ENCODE data around the gene MRNIP.

MRNIP gene

DNA sequence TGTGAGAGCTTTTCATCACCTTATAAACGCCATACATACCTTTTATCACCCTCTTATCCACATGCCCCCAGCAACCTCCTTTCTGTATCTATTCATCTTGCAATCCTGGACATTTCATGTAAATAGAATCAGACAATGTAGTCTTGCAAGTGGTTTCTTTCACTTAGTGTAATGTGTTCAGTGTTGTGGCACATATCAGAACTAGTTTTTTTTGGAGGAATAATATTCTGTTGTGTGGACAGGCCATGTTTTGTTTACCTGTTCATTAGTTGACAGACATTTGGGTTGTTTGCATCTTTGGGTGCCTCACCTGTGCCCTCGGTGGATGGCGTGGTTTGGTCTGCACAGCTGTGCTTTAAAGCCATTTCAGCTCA is 36.6 kb downstream of the MRNIP start:
- DNase-seq (ENCODE audit: low read depth): no peak
- TF ChIP-seq, protein P1, sequence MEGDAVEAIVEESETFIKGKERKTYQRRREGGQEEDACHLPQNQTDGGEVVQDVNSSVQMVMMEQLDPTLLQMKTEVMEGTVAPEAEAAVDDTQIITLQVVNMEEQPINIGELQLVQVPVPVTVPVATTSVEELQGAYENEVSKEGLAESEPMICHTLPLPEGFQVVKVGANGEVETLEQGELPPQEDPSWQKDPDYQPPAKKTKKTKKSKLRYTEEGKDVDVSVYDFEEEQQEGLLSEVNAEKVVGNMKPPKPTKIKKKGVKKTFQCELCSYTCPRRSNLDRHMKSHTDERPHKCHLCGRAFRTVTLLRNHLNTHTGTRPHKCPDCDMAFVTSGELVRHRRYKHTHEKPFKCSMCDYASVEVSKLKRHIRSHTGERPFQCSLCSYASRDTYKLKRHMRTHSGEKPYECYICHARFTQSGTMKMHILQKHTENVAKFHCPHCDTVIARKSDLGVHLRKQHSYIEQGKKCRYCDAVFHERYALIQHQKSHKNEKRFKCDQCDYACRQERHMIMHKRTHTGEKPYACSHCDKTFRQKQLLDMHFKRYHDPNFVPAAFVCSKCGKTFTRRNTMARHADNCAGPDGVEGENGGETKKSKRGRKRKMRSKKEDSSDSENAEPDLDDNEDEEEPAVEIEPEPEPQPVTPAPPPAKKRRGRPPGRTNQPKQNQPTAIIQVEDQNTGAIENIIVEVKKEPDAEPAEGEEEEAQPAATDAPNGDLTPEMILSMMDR (IDR thresholded peaks at IDR 0.05; ENCODE audit: low read depth, low read length, missing control alignments): no peak
- in situ Hi-C loops (cut with HindIII; ENCODE audit: low sequenced_read_pairs): no loop called here
- H3K4me3 ChIP-seq (ENCODE audit: low read depth, low read length): peak overlapping the region; percentile 96

DNA sequence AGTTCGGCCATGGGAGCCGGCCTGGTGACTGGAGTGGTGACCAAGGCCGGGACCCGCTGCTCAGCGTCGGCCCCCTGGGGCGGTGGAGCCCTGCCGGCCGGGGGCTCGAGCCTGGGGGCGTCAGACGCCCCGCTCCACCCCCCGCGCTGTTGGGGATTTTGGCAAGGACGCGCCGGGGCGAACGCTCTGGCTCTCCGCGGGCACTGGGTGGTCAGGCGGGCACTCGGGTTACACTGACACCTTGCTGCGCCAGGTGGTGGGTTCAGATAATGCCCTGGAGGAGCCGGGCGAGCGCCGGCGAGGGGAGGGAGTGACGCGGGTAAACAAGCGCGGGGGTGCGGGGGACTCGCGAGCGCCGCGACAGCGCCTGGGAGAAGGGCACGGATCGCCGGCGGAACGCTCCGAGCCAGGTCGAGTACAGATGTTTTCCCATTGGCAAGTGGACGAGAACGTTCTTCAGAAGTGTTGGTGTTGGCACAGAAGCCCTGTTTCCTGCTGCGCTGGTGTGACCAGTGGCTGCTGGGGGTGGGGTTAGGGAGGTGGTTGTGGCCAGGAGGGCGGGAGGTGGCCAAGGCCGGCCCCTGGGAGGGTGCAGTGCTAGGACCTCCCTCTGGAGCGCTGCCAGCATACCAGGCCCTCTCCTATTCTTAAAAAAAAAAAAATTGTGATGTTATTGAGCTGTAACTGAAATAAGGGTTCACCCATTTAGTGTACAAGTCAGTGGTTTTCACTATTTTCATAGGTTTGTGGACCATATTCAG is 37.1 kb downstream of the MRNIP start:
- TF ChIP-seq, protein P1 (IDR thresholded peaks at IDR 0.05; ENCODE audit: low read depth, low read length, missing control alignments): no peak
- DNase-seq (ENCODE audit: low read depth): peak; percentile 93
- H3K4me3 ChIP-seq (ENCODE audit: low read depth, low read length): peak overlapping the region; percentile 96
- in situ Hi-C loops (cut with HindIII; ENCODE audit: low sequenced_read_pairs): no loop called here

DNA sequence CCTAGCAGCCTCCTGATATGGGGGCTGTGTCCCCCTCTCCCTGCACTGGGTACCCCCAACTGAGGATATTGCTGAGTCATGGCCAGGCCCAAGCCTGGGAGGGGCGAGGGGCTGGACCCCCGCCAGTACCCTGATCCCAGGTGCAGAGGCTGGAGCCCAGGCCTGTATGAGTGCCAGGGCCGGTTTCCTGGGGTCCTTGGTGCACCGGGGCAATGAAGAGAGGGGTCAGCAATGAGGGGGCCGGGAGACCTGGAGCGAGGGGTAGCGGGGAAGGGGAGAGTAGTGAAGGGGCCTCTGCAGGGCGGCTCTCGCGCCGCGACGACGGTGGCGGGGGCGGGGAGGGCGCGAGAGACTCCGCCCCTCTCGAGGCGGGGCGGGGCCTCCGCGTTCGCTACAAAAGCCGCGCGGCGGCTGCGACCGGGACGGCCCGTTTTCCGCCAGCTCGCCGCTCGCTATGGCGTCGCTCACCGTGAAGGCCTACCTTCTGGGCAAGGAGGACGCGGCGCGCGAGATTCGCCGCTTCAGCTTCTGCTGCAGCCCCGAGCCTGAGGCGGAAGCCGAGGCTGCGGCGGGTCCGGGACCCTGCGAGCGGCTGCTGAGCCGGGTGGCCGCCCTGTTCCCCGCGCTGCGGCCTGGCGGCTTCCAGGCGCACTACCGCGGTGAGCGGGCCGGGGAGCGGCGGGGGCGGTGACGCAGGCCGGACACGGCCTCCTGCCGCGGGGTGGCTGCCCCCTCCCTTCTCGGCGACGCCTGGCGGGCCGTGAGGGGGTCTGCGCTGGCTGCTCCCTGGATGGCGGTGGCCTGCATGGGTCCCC is 37.9 kb downstream of the MRNIP start, which contains the start of gene SQSTM1:
SQSTM1 (plus strand) TSS at position 423 of the 815 bp plus-strand sequence; CDS start at position 455, 32 bp downstream.
- TF ChIP-seq, protein P1 (IDR thresholded peaks at IDR 0.05; ENCODE audit: low read depth, low read length, missing control alignments): no peak
- in situ Hi-C loops (cut with HindIII; ENCODE audit: low sequenced_read_pairs): no loop called here
- H3K4me3 ChIP-seq (ENCODE audit: low read depth, low read length): peak within 1 kb of the TSS; percentile 96
- DNase-seq (ENCODE audit: low read depth): peak; percentile 28

DNA sequence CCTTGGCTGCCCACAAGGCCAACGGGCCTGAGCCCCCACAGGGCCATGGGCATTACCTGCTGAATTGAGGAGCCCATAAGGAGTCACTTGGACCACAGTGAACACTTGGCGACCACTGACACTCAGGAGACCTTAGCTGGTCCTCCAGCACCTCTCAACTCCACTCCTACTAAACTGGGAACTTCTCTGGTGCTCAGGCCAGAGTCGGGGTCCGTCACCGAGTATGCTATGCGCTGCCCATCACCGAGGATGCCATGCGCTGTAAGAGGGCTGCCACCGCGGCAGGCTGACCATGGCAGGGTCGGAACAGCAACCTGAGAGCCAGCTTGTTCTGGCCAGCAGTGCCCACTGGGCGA is 38.5 kb downstream of the MRNIP start:
- TF ChIP-seq, protein P1 (IDR thresholded peaks at IDR 0.05; ENCODE audit: low read depth, low read length, missing control alignments): no peak
- H3K4me3 ChIP-seq (ENCODE audit: low read depth, low read length): peak overlapping the region; percentile 96
- in situ Hi-C loops (cut with HindIII; ENCODE audit: low sequenced_read_pairs): no loop called here
- no peak for DNase-seq (ENCODE audit: low read depth)

DNA sequence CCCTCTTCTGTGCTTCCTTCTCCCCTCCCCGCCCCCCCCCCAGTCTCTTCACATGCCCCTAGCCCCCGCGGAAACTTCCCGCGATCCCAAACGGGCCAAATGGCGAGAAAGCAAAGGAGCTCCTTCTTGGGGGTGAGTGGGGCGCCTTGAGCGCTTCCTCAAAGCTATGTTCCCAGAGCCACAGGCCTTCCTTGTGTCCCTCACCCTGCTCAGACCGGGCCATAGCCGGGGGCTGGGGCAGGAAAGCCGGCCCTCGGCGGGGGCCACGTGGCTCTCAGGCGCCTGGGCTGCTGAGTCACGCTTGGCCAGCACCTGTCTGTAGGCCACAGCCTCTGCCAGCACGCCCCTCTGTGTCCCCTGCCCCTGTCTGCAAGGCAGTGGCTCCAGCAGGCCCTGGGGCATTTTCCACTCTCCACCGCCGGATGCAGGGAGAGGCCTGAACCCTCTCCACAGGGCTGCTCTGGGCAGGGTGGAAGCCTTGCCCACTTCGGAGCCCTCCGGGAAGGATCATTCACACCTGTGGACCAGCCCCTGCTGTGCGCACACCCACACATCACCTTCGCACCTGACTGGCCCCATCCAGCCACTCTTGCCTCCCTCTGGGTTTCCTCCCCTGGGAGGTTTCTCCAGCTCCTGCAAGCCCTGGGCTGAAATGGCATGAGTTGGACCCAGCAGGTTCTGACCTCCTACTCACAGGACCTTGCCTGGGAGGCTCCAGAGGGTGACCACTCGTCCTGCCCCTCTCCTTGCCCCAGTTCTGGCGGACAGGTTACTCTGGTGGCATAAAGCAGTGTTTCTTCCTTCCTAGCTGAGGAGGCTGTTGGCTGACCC is 39.1 kb downstream of the MRNIP start:
- in situ Hi-C loops (cut with HindIII; ENCODE audit: low sequenced_read_pairs): no loop called here
- H3K4me3 ChIP-seq (ENCODE audit: low read depth, low read length): no peak overlapping the region
- TF ChIP-seq, protein P1 (IDR thresholded peaks at IDR 0.05; ENCODE audit: low read depth, low read length, missing control alignments): no peak
- no peak for DNase-seq (ENCODE audit: low read depth)

DNA sequence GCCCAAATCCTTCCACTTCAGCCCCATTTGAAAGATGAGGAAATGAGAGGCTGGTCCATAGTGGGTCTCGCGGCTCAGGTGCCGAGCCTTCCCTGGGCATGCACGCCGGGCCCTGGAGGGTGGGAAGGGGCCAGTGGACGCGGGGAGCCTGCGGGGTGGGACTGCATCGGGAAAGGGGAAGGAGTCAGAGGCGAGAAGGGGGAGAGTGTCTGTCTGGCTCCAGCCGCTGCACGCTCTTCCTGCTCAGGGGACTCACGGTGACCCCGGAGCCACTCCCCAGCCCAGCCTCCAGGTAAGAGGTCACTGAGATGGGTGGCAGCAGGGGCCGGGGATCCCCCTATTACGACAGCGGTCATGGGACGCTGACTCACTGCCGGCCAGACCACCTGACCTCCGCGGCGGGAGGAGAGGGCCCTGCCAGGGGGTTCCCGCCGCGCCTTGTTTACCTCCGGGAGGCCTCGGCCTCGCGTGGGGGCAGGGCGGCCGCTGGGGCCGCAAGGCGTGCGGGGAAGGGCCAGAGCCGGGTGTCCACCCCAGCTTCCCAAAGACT is 39.8 kb downstream of the MRNIP start:
- DNase-seq (ENCODE audit: low read depth): peak; percentile 76
- in situ Hi-C loops (cut with HindIII; ENCODE audit: low sequenced_read_pairs): no loop called here
- peak overlapping the region; percentile 10 for H3K4me3 ChIP-seq (ENCODE audit: low read depth, low read length)
- TF ChIP-seq, protein P1 (IDR thresholded peaks at IDR 0.05; ENCODE audit: low read depth, low read length, missing control alignments): no peak

Data from astrocyte of the cerebellum (primary cell).